Esophagus squamous epithelium (tissue), 5 donors: ENCODE results near the gene DOK6. TPM values are rescaled to one million over a fixed set of nuclear protein-coding genes. Genes with fewer than 3 reads are reported as not detected.

Experiments
- DNase-seq: peaks from one replicate; lab custom pipeline; 2025; lab: John Stamatoyannopoulos, UW
- H3K27ac ChIP-seq, 4 donors: fragments of 200-600 bp; sonication (generic); one replicate each; pipeline ENCODE4 v1.5.1; 2016 to 2019; ENCODE audit warnings: mild to moderate bottlenecking in 1 of 4
- H3K27me3 ChIP-seq, 4 donors: fragments of 200-600 bp; sonication (generic); 1 replicate in 3 of 4; 2 replicates in 1 of 4; pipeline versions ENCODE4 v1.5.1 to v1.6.0; 2017 to 2021; ENCODE audit warnings: antibody characterized with exemption in 1 of 4
- H3K36me3 ChIP-seq, 3 donors: fragments of 200-600 bp; sonication (generic); one replicate each; pipeline ENCODE4 v1.5.1; 2016 to 2019
- H3K4me1 ChIP-seq, 3 donors: fragments of 200-600 bp; sonication (generic); one replicate each; pipeline ENCODE4 v1.5.1; 2017 to 2019
- H3K4me3 ChIP-seq, 4 donors: fragments of 200-600 bp; sonication (generic); 1 replicate in 3 of 4; 2 replicates in 1 of 4; pipeline ENCODE4 v1.5.1; 2016 to 2019; ENCODE audit warnings: mild to moderate bottlenecking in 2 of 4, moderate library complexity in 1 of 4
- H3K9me3 ChIP-seq, 3 donors: fragments of 200-600 bp; sonication (generic); one replicate each; pipeline ENCODE4 v1.5.1; 2016 to 2019
- CTCF ChIP-seq, 6 experiments: fragments of 450-650 bp in 4 of 6; fragments of 200-600 bp in 2 of 6; sonication (generic) in 2 of 6; IDR thresholded peaks; one replicate each; pipeline ENCODE4 v1.5.1; 2016 to 2019; ENCODE audit warnings: antibody characterized with exemption in 6 of 6, mild to moderate bottlenecking in 4 of 6, moderate library complexity in 4 of 6
- POLR2A ChIP-seq, 4 donors: fragments of 450-650 bp; IDR thresholded peaks; one replicate each; pipeline ENCODE4 v1.6.1; 2017; ENCODE audit warnings: antibody characterized with exemption in 4 of 4, mild to moderate bottlenecking in 4 of 4, moderate library complexity in 3 of 4
- WGBS, 2 donors: methylation state at CpG; one replicate each; pipeline ENCODE4 v1.1.5; 2018; 5-methylcytosine and 5-hydroxymethylcytosine counted together
- intact Hi-C: fragments of 100-400 bp; cut with DNase I; formaldehyde crosslinking; loops from one replicate; pipeline ENCODE4 v1.15.0; 2022
- total RNA-seq, 4 donors: library from RNA; depleted of rRNA; stranded (reverse); fragments of >200 nt; gene quantifications; one replicate each; pipeline ENCODE4 v1.1.0, GENCODE V29; 2016
- donor health status: DM: yes; HTN: yes; CAD: no.

The DOK6 gene
- total RNA-seq, 4 donors from 2014 or later = 0.57 to 0.88 TPM; not detected in 2

GRCh38 chr18:69492861-69493260 is 92.2 kb downstream of the DOK6 start:
- Histone ChIP-seq H3K27me3 (no peaks in the 10 kb centered on the region), H3K4me3 (no peak overlapping the region), H3K27ac (no peak overlapping the region), H3K9me3 (peaks cover 0 to 5% (median 4%) of the 10 kb centered on the region in 3 donors), H3K36me3 (no peaks in the 10 kb centered on the region), H3K4me1 (no peaks in the 10 kb centered on the region)
- intact Hi-C loops = no loop called here
- 58 to 61% methylated on average over 2 of the region's 2 CpGs for WGBS, 2 donors
- no peak for DNase-seq
- TF ChIP-seq CTCF (IDR thresholded peaks at IDR 0.05) = no peak
- TF ChIP-seq POLR2A (IDR thresholded peaks at IDR 0.05) = no peak

DNA sequence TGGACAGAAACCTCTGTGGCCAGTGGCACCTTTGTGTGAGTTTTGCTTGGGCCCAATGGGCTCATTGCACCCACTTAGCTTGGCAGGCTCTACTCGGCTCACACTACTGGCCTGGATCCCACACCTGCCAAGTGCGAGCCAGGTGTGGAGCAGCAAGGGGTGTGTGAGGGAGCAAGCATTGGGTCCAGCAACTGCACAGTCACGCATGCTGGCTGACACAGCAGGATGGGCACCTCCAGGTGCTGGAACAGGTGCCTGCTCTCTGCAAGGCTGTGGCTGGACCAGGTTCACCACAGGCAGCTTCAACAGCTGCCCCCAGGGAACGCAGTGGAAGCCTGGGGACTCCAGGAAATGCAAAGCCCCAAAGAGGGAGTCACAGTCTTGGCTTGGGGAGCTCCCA is 94.2 kb downstream of the DOK6 start:
- Histone ChIP-seq H3K27me3 (no peaks in the 10 kb centered on the region), H3K27ac (no peak overlapping the region), H3K4me1 (no peaks in the 10 kb centered on the region), H3K36me3 (no peaks in the 10 kb centered on the region), H3K4me3 (no peak overlapping the region), H3K9me3 (peaks cover 0 to 5% (median 0%) of the 10 kb centered on the region in 3 donors)
- WGBS, 2 donors = 83 to 93% methylated on average over 2 of the region's 4 CpGs
- DNase-seq = no peak
- no peak for TF ChIP-seq CTCF (IDR thresholded peaks at IDR 0.05)
- TF ChIP-seq POLR2A (IDR thresholded peaks at IDR 0.05) = no peak
- intact Hi-C loops = no loop called here

DNA sequence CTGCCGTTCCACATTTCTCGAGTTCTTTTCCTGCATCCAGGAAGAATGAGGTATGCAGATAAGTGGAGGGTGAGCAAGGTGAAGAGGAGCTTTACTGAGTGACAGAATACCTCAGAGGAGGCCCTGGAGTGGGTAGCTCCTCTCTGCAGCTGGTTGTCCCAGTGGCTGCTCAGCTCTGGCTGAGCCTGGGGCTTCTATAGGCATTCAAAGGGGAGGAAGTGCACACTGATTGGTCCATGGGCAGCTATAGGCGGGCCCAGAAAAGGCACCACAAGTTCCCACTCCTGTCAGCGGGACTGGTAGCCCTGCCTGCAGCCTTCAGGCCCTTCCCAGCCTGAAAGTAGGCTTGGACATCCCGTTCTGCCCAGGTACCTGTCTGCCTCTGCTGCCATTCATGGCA is 94.7 kb downstream of the DOK6 start:
- intact Hi-C loops = no loop called here
- TF ChIP-seq POLR2A (IDR thresholded peaks at IDR 0.05) = no peak
- TF ChIP-seq CTCF (IDR thresholded peaks at IDR 0.05) = no peak
- Histone ChIP-seq H3K4me3 (no peak overlapping the region), H3K9me3 (peaks cover 0 to 5% (median 0%) of the 10 kb centered on the region in 3 donors), H3K27me3 (no peaks in the 10 kb centered on the region), H3K36me3 (no peaks in the 10 kb centered on the region), H3K27ac (no peak overlapping the region), H3K4me1 (no peaks in the 10 kb centered on the region)
- 47 to 87% methylated on average over 2 to 4 of the region's 5 CpGs for WGBS, 2 donors
- no peak for DNase-seq

GRCh38 chr18:69495841-69496533 is 95.3 kb downstream of the DOK6 start:
- Histone ChIP-seq H3K4me1 (no peaks in the 10 kb centered on the region), H3K4me3 (no peak overlapping the region), H3K27ac (no peak overlapping the region), H3K36me3 (no peaks in the 10 kb centered on the region), H3K27me3 (no peaks in the 10 kb centered on the region), H3K9me3 (peaks cover 0 to 5% (median 0%) of the 10 kb centered on the region in 3 donors)
- WGBS, 2 donors = 73 to 90% methylated on average over 6 to 13 of the region's 20 CpGs
- DNase-seq = no peak
- intact Hi-C loops = no loop called here
- TF ChIP-seq CTCF (IDR thresholded peaks at IDR 0.05) (no peak), POLR2A (IDR thresholded peaks at IDR 0.05) (no peak)

GRCh38 chr18:69518989-69519388 is 118.3 kb downstream of the DOK6 start:
- H3K36me3 ChIP-seq = no peaks in the 10 kb centered on the region
- WGBS, 2 donors = 73 to 79% methylated on average over 1 of the region's 1 CpG

More at GRCh38 chr18:69518989-69519388, 118.3 kb downstream of the DOK6 start:
- intact Hi-C loops = no loop called here
- no peak for DNase-seq
- H3K4me1 ChIP-seq = no peaks in the 10 kb centered on the region
- H3K4me3 ChIP-seq = no peak overlapping the region
- TF ChIP-seq CTCF (IDR thresholded peaks at IDR 0.05) (no peak), POLR2A (IDR thresholded peaks at IDR 0.05) (no peak)
- H3K9me3 ChIP-seq = no peaks in the 10 kb centered on the region
- no peak overlapping the region for H3K27ac ChIP-seq
- no peaks in the 10 kb centered on the region for H3K27me3 ChIP-seq
